NK-92 treated with Interleukin-12 subunit alpha and Interleukin-12 subunit beta, amount 100 ng/mL, for 24 hours (cell line): ENCODE measurements around the gene REG1B.
"Not testable (repeated sequence)": the region's sequence is repeated elsewhere in the genome, so short reads cannot be mapped to it uniquely, and the experiment has no call there.

Experiments used
- DNase-seq: peaks from one replicate; lab custom pipeline; 2025; lab: John Stamatoyannopoulos, UW

REG1B gene

DNA sequence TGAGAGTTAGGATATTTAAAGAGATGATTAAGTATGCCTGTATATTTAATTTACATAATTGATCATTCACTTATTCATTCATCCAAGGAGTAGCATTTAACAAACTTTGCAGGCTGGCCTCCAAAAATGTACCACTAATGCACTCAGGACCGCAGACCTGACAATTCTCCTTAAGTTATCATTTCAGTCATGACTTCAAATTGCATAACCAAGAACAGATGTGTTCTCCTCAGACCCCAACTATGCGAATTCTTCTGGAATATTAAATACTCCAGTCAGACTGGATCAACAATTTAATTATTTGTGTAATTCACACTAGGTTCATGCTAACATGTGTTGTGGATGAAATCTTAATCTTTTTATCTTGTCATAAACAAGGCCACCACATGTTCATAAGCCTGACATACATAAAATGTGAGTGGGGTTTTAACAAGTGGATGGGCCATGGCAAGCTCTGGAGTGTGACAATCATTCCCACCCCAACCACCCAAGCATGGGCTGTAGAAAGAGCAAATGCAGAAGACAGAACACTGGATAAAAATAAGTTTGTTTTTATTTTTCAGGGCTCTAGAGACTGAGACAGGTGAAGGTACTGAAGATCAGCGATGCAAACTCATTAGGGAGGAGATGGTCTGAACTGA is 3.2 kb downstream of the REG1B start:
- no peak for DNase-seq

DNA sequence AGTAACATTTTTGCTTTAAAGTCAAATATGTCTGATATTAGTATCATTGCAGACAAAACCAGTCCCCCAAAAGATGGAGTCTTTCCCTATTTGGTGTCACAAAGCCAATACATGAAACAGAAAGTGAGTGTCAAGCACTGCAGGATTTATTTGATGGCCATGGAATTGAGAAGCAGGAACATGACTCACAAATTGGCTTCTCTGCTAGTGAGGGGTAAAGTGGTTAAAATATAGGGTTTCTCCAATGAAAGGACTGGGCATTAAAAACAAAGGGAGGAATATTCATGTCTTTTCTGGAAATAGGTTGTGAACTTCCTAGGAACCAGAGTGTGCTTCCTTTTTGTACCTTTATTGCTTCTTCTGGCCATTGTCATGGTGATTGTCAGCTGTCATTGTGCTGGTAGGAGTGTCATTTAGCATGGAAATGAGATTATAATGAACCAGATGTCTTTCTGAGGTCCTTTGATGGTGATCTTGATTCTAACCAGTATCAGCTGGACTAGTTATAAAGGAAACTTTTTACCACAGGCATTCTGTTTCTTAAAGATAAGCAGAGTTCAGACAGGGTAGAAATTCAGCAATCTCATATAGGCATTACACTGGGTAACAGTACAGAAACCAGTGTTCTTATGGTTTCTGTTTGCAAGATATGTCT is 4.1 kb downstream of the REG1B start:
- DNase-seq, result no peak

GRCh38 chr2:79082987-79083386 is 4.8 kb downstream of the REG1B start:
- DNase-seq, result no peak

- no peak for DNase-seq
These were observed 16.7 kb downstream of the REG1B start for GRCh38 chr2:79071078-79071477.

GRCh38 chr2:79065201-79065600 is 22.6 kb downstream of the REG1B start:
- no peak for DNase-seq

DNA sequence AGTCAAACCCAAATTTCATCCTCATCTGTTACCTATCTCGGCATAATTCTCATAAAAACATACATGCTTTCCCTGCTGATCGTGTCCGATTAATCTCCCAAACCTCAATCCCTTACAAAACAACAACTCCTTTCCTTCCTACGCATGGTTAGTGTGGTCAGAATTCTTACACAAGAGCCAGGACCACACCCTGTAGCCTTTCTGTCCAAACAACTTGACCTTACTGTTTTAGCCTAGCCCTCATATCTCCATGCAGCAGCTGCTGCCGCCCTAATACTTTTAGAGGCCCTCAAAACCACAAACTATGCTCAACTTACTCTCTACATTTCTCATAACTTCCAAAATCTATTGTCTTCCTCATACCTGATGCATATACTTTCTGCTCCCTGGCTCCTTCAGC is 33.0 kb downstream of the REG1B start:
- not testable (repeated sequence) for DNase-seq

DNA sequence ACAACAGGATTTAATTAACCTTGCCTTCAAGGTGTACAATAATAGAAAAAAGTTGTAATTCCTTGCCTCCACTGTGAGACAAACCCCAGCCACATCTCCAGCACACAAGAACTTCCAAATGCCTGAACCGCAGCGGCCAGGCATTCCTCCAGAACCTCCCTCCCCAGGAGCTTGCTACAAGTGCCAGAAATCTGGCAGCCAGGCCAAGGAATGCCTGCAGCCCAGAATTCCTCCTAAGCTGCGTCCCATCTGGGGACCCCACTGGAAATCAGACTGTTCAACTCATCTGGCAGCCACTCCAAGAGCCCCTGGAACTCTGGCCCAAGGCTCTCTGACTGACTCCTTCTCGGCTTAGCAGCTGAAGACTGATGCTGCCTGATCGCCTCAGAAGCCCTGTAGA is 34.3 kb downstream of the REG1B start:
- DNase-seq, result not testable (repeated sequence)

- no peak for DNase-seq
These were observed 46.8 kb downstream of the REG1B start for GRCh38 chr2:79041032-79041448.

GRCh38 chr2:79039944-79040343 is 47.8 kb downstream of the REG1B start:
- no peak for DNase-seq
